Stimulated activated CD4-positive, alpha-beta T cell treated with anti-CD3 and anti-CD28 coated beads, Interleukin-12 subunit alpha, Interleukin-12 subunit beta, amount 100 ng/mL, for 24 hours (primary cell): Measurements from ENCODE around the gene TNK2.
"Not testable (repeated sequence)": the region's sequence is repeated elsewhere in the genome, so short reads cannot be mapped to it uniquely, and the experiment has no call there.

ENCODE experiments used
- DNase-seq, 2 experiments: peaks; one replicate each; pipeline ENCODE4 v3.0.0-alpha.2; 2020; ENCODE audit warnings: low read depth in 2 of 2

The TNK2 gene

DNA sequence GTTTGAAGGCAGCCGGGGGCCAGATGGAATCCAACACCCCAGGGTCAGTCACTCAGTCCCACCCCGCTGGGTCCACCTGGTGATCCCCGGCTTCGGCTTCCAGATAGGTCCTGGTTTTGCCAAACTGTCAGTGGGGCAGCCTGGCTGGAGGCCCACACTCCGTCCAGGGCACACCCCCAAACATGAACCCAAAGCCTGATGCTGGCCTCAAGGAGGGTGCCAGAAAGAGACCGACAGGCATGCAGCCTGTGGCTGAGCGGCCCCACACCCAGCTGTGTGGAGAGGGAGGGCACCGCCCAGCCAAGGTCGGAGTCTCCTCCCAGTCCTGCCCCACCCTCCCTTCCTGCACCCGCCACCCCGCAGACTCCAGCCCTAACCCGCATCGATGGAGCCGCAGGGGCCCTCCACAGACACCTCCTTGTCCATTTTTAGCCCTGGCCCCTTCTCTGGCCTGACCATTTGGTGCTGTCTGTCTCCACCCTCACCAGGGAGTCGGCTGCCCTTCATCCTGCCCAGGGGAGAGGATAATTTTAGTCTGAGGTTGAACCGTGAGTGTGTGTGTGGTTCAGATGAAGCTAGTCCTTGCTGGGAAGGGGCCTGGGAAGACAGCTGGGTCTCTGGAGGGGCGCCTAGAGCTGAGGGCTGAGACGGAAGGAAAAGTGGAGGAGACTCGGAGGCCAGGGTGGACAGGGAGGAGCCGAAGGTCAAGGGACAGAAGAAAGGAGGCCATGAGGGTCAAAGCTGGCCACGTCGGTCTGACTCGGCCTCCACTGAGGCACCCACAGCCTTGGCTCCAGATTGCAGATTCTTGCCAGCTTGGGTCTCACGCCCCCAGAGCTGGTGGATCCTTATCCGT, 23.1 kb downstream of the TNK2 start:
- DNase-seq: no peak

GRCh38 chr3:195884691-195885035, 23.7 kb downstream of the TNK2 start:
- DNase-seq: no peak

DNA sequence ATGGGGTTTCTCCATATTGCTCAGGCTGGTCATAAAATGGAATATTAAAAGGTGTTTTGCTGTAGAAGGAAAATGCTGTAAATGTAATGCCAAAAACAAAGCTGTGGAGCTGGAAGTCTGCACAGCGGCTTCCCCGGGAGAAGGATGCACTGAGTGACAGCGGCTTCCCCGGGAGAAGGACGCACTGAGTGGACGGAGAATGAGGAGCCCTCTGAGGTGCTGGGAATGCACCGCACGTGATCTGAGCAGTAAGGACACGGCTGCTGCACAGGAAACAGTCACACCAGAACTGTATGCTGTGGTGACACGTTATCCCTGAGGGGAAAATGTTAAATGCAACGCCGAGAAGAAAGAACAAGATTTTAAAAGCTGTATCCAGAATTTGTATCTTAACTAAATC, 24.6 kb downstream of the TNK2 start:
- DNase-seq: no peak

GRCh38 chr3:195883160-195883559, 25.2 kb downstream of the TNK2 start:
- no peak for DNase-seq

DNA sequence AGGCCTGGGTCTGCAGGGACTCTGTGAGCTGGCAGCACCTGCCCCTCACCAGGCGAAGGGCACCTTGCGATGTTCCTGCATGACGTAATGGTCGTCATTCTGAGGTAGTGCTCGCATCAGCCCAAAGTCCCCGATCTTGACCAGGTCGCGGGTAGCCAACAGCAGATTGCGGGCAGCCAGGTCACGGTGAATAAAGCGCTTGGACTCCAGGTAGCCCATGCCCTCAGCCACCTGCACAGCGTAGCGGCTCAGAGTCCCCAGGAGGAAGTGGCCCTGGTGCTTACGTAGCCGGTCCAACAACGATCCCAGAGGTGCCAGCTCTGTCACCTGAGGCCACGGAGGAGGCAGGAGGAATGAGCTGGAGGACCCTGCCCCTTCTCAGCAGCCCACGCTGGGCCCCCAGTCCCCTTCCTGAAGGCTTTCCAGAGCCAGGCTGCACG, 26.3 kb downstream of the TNK2 start:
- DNase-seq: no peak

DNA sequence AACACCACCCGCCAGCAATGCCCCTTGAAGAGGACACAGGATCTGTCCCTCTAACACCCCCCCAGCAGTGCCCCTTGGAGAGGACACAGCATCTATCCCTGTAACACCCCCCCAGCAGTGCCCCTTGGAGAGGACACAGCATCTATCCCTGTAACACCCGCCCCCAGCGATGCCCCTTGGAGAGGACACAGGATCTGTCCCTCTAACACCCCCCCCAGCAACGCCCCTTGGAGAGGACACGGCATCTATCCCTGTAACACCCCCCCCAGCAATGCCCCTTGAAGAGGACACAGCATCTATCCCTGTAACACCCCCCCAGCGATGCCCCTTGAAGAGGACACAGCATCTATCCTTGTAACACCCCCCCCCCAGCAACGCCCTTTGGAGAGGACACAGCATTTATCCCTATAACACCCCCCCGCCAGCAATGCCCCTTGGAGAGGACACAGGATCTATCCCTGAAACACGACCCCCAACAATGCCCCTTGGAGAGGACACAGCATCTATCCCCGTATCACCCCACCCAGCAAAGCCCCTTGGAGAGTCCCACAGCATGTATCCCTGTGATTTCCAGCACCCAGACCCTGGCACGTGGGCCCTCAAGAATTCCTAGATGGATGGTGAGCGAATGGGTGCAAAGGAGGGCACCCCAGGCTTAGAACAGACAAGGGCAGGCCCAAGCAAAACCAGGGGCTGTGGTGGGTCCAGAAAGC, 26.9 kb downstream of the TNK2 start:
- DNase-seq: no peak

GRCh38 chr3:195880037-195880431, 28.3 kb downstream of the TNK2 start:
- DNase-seq: no peak

DNA sequence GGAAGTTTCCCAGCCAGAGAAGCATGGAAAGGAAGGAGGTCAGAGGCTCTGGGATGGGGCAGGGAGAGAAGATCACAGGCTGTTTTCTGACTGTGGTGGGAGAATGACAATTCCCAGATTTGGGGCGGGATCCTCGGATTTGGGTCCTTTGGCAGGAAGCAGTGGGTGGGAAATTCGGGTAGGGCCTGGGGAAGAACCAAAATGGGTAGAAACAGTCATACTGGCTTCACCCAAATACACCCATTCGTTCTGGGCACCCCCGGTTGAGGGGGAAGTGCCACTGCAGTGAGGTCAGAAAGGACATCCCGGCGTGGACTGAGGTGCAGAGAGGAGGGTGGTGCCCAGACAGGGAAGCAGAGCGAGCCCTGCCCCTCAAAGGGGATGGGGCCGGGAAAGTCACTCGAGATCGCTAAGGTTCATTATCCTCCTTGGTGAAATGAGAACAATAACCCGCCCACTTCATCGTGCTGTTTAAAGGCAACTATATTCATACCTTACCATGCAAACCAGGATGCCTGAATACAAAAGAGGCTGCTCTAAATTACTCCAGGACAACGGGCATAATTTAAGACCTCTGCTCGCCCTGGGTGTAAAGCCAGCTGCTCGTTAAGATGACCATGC, 28.8 kb downstream of the TNK2 start:
- DNase-seq: no peak

- no peak for DNase-seq
These were observed 29.7 kb downstream of the TNK2 start for GRCh38 chr3:195878424-195879274.

- no peak for DNase-seq
These were observed 30.5 kb downstream of the TNK2 start for GRCh38 chr3:195877767-195878423.

DNA sequence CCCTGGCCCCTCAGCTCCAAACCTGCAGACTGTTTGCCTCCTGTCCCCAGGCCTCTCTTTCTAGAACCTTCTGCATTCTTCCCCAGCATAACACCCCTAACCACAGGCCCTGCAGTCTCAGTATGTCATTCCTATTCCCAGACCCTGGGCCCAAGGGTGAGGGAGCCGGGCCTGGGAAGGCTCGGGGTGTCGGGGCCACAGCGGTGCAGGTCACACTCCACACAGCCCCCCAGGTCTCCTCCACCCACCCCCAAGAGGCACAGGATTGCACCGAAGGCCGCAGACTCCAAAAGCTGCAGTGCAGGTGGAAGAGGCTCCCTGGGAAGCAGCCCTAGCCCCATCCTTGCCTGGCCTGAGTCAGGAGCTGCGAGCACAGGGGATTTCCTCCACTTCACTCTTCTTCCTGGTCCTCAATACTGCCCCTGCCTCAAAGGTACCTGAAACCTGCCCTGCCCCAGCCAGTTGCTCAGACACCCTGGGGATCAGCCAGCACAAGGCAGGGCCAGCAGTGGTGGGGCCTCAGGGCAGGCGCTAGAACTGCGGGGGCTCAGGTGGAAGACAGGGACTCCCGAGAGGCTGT, 31.1 kb downstream of the TNK2 start:
- DNase-seq: no peak

GRCh38 chr3:195876297-195877064, 31.9 kb downstream of the TNK2 start:
- DNase-seq: no peak

GRCh38 chr3:195875482-195876236, 32.7 kb downstream of the TNK2 start:
- no peak for DNase-seq

DNA sequence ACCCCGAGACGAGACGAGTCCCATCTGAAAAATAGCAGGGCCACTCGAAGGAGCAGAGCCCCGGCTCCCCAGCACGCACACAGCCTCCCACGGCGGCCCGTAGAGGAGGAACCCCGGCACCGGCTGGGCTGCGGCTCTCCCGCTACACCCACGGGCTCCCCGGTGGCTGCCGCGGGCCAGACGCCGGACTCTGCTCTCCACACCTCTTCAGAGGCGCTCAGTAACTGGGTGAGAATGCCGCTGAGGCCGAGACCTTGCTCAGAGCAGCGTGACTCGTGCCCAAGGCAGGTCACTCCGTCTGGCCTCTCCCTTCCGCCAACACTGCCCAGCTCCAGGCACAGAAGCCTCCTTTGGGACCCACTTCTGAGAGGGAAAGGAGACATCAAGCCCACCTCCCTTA, 34.4 kb downstream of the TNK2 start:
- DNase-seq: no peak

- DNase-seq: no peak
These were observed 35.0 kb downstream of the TNK2 start for GRCh38 chr3:195873281-195873887.

DNA sequence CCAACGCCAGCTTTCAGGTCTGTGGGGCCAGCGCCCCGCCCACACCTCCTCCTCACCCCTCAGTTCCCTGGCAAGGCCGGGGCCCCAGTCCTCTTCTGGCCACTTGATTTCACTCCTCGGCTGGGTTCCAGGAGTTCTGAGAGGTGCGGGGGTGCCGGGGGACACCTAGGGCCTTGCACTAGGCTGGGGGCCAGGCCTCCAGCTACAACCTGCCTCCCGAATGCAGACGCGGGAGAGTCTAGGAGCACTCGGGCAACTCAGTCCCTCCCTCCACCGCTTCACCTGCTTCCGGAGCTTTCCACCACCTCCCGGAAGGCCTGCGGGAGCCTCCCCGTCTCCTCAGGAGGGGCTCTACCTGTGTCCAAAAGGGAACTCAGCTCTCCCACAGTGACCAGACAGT, 35.6 kb downstream of the TNK2 start:
- no peak for DNase-seq

GRCh38 chr3:195872097-195872496, 36.3 kb downstream of the TNK2 start:
- no peak for DNase-seq

DNA sequence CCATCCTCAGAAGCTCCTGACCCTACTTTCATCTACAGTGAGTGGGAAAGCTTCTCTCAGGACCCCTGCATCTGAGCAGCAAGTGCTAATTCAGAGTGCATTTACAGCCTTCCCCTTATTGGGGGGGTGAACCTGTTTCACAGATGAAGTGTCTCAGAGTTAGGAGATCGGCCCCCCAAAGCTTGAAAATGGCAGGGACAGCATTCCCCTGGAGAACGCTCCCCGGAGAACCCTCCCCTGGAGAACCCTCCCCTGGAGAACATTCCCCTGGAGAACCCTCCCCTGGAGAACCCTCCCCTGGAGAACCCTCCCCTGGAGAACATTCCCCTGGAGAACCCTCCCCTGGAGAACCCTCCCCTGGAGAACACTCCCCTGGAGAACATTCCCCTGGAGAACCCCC, 36.7 kb downstream of the TNK2 start:
- not testable (repeated sequence) for DNase-seq

DNA sequence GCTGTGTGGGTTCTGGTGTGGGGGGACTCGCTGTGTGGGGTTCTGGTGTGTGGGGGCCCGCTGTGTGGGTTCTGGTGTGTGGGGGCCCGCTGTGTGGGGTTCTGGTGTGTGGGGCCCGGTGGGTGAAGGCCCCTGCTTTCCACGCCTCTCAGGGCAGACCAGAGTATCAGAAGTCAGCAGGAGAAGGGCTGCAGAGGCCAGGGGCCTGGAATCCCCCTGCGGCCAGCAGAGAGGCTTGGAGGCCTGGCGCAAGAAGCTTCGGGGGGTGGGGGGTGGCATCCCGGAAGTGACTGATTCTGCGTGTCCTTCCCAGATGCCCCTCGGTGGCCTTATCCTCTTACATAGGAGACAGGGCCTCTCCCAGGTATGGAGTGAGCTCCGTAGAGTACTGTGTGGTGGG, 37.4 kb downstream of the TNK2 start:
- DNase-seq: no peak
